Right hindlimb (tissue), 1 donor: ENCODE data around the gene CDHR1.

Experiments used
- DNase-seq: peaks from one replicate; pipeline ENCODE4 v3.0.0-alpha.2; 2018

The CDHR1 gene

DNA sequence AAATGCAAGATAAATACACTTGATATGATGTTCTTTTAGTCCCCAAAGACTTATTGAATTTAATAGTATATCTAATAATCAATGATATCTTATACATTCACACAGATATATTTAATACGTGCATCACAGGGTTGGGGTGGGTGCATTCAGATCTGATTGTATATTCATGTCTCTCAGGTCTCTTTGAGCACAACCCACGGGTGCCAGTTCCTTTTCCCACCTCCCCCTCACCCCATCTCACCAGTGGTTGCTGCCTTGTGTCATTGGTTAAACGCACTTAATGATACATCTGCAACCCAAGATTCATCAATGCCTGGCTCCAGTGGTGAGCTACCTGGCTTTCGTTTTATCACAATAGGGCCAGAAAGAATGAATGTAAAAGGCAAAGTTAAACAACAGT lies 40.8 kb downstream of the CDHR1 start:
- no peak for DNase-seq

DNA sequence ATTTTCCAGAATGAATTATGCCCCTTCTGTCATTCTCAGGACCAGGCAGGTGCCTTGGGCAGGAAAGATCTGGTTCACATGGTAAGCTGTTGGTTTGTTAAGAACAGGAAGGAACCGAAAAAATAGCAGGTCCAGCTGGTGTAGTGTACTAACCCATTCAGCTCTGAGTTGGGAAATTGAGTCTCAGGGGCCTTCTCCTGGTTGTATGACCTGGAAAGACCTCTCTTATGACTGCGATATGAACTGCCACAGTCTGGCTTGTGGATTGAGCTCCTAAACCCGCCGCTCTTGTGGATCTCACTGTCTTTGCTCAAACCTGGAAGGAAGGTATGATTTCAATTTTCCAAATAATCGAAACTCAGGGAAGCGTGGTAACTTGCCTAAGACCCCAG lies 42.5 kb downstream of the CDHR1 start:
- DNase-seq: no peak

DNA sequence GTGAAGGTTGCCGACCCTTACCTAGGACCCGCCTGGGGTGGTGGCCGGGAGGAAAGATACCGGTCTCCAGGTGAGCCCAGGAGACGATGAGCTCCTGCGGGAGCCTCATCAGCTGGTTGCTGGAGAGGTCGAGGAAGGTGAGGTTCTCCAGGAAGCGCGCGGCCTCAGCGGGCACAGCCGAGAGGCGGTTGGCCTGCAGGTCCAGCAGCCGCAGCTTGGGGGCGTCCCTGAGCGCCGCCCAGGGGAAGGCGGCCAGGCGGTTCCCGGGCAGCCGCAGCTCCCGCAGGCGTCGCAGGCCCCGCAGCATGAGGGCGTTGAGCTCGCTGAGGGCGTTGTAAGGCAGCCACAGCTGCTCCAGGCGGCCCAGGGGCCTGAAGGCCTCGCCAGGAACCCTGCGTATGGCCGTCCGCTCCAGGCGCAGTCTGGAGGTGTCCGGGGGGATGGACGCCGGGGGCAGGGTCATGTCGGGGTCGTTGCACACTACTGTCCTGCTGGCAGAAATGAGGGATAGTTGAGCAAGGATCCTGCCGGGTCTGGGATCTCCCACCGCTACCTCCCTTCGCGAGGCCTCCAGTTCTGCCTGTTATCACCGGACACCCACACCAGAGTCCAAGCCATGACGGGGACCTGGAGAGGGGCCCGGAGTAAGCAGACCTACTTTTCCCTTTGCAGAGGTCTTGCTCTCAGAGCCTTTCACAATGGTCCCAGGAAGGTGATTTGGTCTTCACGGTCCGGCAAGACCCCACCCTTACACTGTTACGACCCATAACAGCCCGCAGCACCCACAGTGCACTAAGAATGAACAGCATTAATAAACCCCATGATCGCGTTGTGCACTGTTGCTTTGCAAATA lies 43.1 kb downstream of the CDHR1 start:
- no peak for DNase-seq

DNA sequence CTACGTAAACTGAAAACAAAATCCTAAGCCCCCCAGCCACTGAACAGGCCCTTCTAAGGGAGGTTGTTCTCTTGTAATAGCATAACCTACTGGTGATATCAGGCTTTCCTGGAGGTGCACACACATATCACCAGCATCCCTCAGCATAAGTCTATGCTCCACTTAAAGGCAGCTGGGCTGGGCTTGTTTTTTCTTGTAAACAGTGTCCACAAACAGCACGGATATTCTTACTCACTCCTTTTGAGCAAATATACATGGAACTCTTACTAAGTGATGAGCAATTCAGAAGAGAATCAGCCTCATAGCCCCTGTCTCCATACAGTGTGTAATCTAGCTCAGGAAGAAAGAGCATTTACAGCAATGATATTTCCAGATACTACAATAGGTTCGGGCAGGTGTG lies 44.6 kb downstream of the CDHR1 start:
- no peak for DNase-seq

DNA sequence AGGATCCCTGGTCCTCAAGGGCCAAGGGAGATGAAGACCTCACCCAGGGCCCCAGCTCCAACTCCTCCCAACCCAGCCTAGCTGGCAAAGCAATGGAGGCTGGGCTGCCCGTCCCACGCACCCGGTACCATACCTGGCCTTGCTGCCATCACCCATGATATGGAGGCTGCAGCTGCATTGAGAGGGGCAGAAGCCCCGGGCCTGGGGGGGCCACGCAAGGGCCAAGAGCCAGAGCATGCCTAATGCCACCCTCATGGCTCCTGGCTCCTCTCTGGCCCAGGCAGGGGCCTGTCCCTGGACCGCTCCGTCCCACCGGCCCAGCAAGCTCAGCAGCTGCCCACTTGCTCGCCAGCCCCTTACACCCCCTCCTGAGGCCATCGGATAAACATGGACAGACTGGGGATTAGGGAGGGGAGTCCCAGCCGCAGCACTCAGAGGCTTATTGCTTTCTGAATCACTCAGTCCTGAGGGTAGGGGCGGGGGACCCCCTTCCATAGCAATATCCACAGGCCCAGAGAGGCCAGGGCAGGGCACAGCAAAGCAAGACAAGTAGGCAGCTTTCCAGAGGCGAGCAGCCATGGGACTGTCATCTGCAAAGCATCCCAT lies 47.0 kb downstream of the CDHR1 start, which contains the start of gene LRIT1:
TSS of gene LRIT1 (minus strand) at position 362 of the 606 bp plus-strand sequence. CDS start at position 255, 107 bp downstream.
- no peak for DNase-seq

DNA sequence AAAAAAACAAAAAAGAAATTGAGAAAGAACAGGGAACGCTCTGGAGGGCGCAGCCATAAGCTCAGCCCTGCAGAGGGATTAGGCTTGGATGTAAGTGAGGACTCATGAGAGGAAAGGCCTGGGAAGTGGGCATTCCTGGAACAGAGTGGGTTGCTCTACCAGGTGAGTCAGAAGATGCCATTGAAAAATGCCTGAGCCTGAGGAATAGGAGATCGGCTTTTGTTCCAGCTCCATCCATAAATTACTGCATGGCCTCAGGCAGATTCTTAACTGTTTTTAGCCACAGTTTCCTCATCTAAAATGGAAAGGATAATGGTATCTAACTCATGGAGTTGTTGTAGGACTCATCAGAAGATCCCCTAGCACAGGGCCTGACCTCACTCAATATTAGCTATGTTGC lies 49.4 kb downstream of the CDHR1 start:
- no peak for DNase-seq

DNA sequence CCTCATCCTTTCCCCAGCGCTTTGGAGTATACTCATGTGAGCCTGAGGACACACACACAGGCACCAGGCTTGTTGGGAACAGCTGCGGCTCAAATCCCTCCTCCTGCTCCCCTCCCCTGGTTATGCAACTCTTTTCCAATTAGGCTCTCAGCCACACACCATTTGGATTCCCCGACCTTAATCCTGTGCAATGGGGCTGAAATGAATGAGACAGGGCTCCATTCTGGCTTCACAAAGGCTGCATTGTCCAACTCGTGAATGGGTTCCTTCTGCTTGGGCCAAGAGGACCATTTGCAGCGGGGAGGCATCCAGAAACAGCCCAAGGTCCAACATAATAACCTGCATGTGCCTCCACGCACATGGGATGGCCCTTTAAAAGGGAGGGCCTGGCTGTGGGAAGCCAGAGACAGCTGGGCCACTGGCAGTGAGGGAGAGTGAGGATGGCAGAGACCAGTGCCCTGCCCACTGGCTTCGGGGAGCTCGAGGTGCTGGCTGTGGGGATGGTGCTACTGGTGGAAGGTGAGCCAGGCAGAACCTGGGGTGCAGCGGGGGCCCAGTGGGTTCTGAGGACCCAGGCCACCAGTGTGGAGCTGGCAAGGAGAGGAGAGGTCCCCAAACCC lies 50.4 kb downstream of the CDHR1 start, which contains the start of gene RGR:
TSS of gene RGR (plus strand) at position 403 of the 620 bp plus-strand sequence. CDS start at position 441, 38 bp downstream.
- DNase-seq: peak; percentile 85

DNA sequence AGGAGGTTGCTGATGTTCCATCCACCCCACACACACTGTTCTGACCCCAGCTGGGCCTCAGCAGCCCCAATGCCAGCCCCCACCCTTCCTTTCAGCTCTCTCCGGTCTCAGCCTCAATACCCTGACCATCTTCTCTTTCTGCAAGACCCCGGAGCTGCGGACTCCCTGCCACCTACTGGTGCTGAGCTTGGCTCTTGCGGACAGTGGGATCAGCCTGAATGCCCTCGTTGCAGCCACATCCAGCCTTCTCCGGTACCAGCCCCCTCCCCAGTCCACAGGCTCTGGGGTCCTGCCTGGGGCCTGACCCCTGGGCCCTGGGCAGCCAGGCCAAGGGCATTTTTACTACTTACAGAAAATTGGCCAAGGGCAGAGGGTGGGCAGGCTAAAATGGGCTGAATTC lies 53.2 kb downstream of the CDHR1 start:
- DNase-seq: no peak

DNA sequence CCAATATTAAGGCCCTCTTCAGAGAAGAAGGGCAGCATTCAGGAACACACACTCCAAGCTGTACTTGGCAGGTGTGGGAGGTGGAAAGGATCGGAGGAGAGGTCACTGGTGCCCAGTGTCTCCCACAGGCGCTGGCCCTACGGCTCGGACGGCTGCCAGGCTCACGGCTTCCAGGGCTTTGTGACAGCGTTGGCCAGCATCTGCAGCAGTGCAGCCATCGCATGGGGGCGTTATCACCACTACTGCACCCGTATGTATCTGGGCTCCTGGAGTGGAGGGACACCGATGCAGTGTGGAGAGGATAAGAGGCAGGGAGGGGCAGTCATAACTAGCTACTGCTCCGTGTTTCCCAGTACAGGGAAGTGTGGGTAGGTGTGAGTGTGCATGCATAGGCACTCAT lies 54.5 kb downstream of the CDHR1 start:
- no peak for DNase-seq

DNA sequence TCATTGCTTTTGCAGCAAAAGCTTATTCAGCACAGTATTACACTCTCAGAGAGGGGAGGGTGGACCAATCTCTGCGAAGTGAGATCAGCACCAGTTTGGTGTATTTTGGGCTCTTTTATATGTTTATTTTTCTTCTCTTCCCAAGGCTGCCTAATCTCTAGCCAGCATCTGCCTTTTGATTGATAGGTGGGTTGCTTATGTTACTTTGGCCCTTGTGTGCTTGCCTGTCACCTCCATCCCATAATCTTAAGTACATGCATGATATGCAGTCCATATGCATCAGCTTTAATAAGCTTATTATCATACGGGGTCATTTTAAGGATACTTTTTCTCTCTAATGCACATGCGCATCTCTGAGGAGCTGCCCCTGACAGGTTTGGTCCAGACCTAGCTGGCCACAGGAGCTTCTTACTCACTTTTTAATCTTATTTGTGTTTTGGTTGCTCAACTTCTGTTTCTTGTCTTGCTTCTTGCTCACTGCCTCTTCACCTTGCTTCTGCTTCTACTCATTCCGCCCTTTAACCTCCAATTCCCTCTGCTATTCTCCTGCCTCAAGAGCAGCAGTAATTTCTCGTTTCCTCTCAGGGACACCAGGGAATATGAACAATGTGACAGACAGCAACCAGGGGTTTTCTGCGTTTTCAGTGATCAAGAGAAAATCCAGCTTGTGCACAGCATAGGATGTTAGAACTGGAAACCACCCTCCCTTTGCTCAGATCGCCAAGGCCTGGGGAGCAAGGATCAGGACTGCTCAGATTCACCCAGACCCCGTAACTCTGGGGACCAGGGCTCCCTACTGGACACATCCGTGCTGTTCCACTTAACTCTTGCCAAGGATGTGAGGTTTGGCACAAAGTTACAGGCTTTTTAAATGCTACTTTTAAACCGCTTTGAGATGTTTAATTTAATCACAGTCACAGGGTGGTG lies 60.5 kb downstream of the CDHR1 start:
- no peak for DNase-seq

DNA sequence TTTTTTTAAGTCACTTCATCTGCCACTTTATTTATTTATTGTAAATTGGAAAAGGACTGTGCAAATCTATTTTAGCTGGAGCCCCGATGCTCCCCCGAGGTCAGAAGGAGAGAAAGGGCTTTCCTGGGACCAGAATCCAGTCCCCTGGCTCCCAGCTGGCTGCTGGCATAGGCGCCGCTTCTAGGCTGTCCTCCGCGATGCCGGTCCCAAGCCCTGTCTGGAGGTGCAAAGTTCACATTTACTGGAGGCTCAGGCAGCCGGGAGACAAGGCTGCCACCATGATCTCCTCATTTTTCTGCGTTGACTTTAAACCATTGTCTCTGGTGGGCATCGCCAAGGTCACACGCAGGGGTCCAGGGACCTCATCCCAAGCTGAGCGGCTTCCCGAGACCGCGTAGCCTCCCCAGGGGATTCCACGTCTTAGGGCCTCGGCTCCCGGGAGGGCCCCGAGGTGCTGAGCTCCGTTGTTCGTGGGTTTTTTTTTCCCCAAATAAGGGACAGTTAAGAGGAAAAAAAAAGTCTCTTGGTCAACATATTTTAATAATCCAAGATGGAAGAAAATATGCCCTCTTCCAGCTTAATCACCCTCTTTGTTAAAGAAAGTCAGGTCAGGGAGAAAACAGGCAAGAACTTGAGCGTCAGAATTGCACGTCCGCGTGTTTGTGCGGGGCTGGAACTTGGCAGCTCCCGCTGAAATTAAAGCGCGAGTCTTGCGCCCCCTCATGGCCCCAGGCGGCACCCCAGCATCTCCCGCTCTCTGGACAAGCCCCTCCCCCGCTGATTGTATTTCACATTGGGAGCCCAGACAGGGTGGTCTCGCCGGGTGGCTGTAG lies 62.4 kb downstream of the CDHR1 start:
- DNase-seq: peak; percentile 52

DNA sequence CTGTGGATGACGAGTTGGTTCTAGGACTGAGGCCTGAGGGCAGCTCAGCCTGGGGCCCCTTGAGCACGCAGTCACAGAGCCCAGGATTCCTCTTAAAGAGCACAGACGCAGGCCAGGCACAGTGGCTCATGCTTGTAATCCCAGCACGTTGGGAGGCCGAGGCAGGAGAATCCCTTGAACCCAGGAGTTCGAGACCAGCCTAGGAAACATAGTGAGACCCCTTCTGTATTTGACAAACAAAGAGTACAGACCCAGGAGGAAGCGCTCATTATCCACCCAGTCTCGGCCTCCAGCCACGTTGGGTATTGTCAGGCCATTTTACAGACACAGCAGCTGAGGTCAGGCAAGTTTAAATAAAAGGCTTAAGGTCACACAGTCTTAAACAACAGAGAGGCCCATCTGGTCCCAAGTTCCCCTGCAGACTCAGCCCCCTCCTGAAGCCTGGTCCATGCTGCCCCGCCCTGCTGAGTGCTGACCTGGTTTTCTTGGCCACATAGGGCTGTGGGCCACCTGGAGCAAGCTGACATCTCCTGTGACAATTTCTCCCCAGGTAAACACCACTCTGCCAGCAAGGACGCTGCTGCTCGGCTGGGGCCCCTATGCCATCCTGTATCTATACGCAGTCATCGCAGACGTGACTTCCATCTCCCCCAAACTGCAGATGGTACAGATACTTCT lies 63.1 kb downstream of the CDHR1 start:
- no peak for DNase-seq

DNA sequence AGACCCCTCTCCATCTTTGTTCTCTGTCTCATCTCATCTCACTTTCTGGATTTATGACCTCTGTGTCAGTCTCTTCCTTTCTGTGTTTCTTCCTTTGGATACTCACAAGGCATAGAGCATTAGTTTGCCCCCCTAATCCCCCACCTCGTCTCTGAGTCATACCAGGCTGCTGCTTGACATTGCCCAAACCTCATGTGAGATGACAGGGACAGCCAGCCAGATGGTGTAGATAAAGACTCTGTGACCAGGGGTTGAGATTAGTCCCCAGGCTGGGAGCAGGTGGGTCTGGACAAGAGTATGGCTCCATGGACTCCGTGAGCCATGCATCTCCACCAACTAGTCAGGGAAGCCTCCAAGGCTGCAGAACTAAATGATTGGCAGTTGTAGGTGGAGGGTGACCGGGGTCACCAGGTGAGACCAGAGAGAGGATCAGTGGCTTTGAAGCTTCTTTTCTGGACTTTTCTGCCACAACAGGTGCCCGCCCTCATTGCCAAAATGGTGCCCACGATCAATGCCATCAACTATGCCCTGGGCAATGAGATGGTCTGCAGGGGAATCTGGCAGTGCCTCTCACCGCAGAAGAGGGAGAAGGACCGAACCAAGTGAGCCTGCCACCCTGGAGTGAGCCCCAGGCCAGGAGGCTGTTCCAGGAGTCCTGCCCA lies 63.8 kb downstream of the CDHR1 start:
- DNase-seq: no peak

DNA sequence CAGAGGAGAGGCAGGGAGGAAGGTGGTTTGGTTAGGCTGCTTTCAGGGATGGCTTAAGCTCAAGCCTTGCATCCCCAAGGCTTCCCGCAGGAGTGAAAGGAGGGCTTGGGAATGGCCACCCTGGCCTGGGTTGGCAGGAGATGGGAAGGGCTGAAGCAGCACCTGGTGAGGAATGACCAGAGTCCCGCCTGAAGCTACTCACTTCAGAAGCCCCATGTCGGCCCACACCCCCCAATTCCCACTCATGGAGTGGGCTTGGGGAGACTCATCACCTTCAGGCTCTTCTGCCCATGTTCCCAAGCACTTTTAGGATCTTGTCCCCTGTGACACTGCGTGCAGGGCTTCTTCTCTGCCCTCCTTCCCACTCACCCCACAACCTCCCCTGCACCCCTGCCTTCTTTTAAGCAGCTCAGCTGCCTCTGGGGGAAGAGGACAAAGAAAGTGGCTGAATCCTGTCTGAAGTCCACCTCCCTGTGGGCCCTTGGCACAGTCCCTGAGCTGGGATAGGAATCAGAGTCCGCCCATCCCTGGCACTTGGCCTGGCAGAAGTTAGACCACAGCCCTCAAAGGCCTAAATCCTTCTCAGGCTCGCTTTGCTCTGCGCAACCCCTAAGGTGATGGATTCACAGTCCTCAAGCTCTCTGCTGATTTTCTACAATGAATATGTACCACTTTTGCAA lies 67.0 kb downstream of the CDHR1 start:
- DNase-seq: no peak

DNA sequence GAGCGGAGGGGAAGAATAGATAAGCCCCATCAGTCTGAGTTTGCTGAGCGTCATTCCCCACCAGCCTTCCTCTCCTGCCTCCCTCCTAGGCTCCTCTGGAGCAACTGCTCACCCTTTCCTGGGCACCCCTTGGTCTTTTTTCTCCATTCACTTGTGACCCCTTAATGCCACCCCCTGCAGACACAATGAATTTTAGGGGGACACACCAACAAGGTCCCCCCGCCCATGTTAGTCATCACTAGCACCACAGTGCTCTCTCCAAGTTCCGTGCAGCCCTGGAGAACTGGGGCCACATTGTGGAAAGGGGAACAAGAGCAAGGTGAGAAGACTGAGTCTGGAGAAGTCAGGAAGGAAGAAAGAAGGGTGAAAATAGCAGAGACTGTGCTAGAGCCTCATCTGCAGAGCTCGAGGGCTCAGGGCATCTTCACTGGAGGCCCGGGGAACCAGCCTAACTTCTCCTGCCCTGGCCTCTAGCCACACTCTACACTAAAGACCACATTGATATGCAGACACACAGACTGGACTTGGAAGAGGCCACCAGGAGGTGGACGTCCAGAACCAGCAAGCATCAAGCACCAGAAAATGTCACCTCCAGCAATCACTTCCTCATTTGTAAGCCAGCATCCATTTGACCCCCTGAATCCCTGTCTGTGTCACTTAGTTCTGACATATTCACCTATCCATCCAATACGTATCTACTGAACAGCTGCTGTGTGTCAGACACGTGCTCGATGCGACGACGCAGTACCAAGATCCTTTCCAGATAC lies 68.0 kb downstream of the CDHR1 start:
- no peak for DNase-seq

DNA sequence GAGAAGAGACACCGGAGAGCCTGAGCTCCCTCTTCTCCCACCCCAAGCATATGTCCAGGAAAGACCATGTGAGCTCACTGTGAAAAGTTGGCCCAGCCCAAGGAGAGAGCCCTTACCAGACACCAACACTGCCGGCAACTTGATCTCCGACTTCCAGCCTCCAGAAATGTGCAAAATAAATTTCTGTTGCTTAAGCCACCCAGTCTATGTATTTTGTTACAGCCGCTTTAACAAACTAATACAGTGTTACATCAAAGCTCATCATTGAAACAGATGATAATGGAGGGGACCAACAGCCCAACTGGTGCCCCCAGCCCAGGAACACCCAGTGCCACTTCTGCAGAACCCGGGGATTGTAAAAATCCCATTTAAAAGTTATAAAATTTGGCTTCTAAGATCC lies 69.4 kb downstream of the CDHR1 start:
- no peak for DNase-seq

DNA sequence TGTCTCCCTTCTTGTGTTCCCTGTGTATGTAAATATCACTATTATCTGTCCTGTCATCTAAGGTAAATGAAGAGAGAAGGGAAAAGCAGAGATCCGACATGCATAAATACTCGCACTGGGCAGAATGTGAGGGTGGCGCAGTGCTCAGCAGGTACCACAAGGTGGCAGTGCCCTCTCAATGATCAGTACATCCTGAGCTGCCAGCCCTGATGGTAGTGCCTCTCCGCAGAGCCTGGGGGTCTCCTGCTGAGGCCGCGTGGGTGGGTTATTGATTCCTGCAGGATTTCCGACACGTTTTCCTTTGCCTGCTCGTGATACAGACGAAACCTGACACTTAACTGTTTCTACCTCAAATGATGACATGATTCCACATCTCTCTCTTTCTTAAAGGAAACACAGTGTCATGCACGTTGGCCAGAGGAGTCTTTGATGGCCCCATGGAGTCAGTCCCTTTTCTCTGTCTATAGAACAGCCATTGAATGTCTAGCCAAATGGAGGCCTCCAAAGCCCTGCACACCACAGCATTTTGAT lies 70.3 kb downstream of the CDHR1 start:
- DNase-seq: peak; percentile 77

DNA sequence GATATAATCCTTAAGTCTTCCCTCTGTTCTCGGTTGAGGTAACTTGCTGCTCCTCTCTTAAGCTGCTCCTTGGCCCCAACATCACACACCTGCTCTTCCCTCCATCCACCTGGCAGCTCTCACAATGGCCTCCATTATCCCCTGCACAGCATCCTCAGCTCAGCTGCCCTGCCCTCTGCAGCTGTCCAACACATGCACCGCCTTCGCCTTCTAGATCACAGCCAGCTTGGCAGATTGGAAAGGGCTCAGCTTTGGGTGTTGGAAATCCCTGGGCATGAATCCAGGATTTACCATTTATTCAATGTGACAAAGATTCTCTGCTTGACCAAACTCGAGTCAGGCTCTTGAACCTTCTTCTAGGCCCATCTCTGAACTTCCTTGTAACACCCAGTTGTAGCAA lies 71.1 kb downstream of the CDHR1 start:
- DNase-seq: peak; percentile 72
